Ascending aorta (tissue), 2 donors: ENCODE data around the gene HOXD12. TPM values are rescaled to one million over a fixed set of nuclear protein-coding genes. Genes with fewer than 3 reads are reported as not detected.

Source experiments
- DNase-seq, 2 donors: peaks; one replicate each; pipeline ENCODE4 v3.0.0-alpha.2; 2019; ENCODE audit warnings: low spot score in 2 of 2
- H3K27ac ChIP-seq, 2 donors: fragments of 200-600 bp; sonication (generic); one replicate each; pipeline ENCODE4 v1.5.1; 2016 to 2017; ENCODE audit warnings: mild to moderate bottlenecking in 1 of 2
- H3K27me3 ChIP-seq: fragments of 200-600 bp; sonication (generic); one replicate; pipeline ENCODE4 v1.5.1; 2017
- H3K36me3 ChIP-seq, 2 donors: fragments of 200-600 bp; sonication (generic); one replicate each; pipeline ENCODE4 v1.5.1; 2016
- H3K4me1 ChIP-seq, 2 donors: fragments of 200-600 bp; sonication (generic); one replicate each; pipeline ENCODE4 v1.5.1; 2016 to 2017; ENCODE audit warnings: mild to moderate bottlenecking in 1 of 2
- H3K4me3 ChIP-seq, 2 donors: fragments of 200-600 bp; sonication (generic); one replicate each; pipeline ENCODE4 v1.5.1; 2016 to 2017; ENCODE audit warnings: mild to moderate bottlenecking in 1 of 2
- H3K9me3 ChIP-seq, 2 donors: fragments of 200-600 bp; sonication (generic); one replicate each; pipeline ENCODE4 v1.5.1; 2016
- CTCF ChIP-seq, 3 experiments: fragments of 200-600 bp in 2 of 3; fragments of 450-650 bp in 1 of 3; sonication (generic) in 2 of 3; IDR thresholded peaks; one replicate each; pipeline ENCODE4 v1.5.1; 2016 to 2019; ENCODE audit warnings: antibody characterized with exemption in 3 of 3, mild to moderate bottlenecking in 1 of 3, moderate library complexity in 1 of 3
- intact Hi-C: fragments of 100-400 bp; cut with DNase I; formaldehyde crosslinking; loops from one replicate; pipeline ENCODE4 v1.15.1; 2023
- total RNA-seq: library from RNA; depleted of rRNA; stranded (reverse); fragments of >200 nt; gene quantifications from one replicate; pipeline ENCODE4 v1.1.0, GENCODE V29; 2016

The HOXD12 gene
- total RNA-seq, 1 donor from 2014 or later = not detected

GRCh38 chr2:176103742-176104315 lies 4.2 kb downstream of the HOXD12 start:
- H3K4me1 ChIP-seq = peaks cover 0 to 17% of the 10 kb centered on the region in 2 donors
- peak in 1 of 2 donors; percentile 31 for DNase-seq

GRCh38 chr2:176104316-176105077 lies 4.9 kb downstream of the HOXD12 start:
- H3K4me1 ChIP-seq = peaks cover 0 to 20% of the 10 kb centered on the region in 2 donors
- no peak for TF ChIP-seq CTCF (IDR thresholded peaks at IDR 0.05)
- H3K4me3 ChIP-seq = peak overlapping the region in 1 of 2 donors; percentile 3
- DNase-seq = peak in 1 of 2 donors; percentile 46
- no peak overlapping the region for H3K27ac ChIP-seq
- no peaks in the 10 kb centered on the region for H3K36me3 ChIP-seq
- no peaks in the 10 kb centered on the region for H3K9me3 ChIP-seq
- H3K27me3 ChIP-seq = peaks cover 58% of the 10 kb centered on the region
- intact Hi-C loops = loop anchor here (10.0 kb wide), 1 partner anchor 920 kb away; the partner anchor contains the start of gene ATP5MC3

More at GRCh38 chr2:176103742-176104315, 4.2 kb downstream of the HOXD12 start:
- Histone ChIP-seq H3K27me3 (peaks cover 58% of the 10 kb centered on the region), H3K9me3 (no peaks in the 10 kb centered on the region), H3K27ac (no peak overlapping the region), H3K4me3 (no peak overlapping the region), H3K36me3 (no peaks in the 10 kb centered on the region)
- intact Hi-C loops = loop anchor here (10.0 kb wide), 1 partner anchor 919 kb away; the partner anchor contains the start of gene ATP5MC3
- TF ChIP-seq CTCF (IDR thresholded peaks at IDR 0.05) = no peak

GRCh38 chr2:176105078-176105729 lies 5.6 kb downstream of the HOXD12 start:
- Histone ChIP-seq H3K36me3 (no peaks in the 10 kb centered on the region), H3K4me3 (peak overlapping the region in 1 of 2 donors; percentile 3), H3K9me3 (no peaks in the 10 kb centered on the region), H3K27me3 (peaks cover 58% of the 10 kb centered on the region), H3K27ac (no peak overlapping the region), H3K4me1 (peaks cover 0 to 20% of the 10 kb centered on the region in 2 donors)
- intact Hi-C loops = loop anchor here (10.0 kb wide), 1 partner anchor 920 kb away; the partner anchor contains the start of gene ATP5MC3
- TF ChIP-seq CTCF (IDR thresholded peaks at IDR 0.05) = no peak
- DNase-seq = peak in 1 of 2 donors; percentile 55

GRCh38 chr2:176105730-176106580 lies 6.4 kb downstream of the HOXD12 start:
- peaks cover 59% of the 10 kb centered on the region for H3K27me3 ChIP-seq
- peaks cover 0 to 20% of the 10 kb centered on the region in 2 donors for H3K4me1 ChIP-seq
- H3K9me3 ChIP-seq = no peaks in the 10 kb centered on the region
- no peak overlapping the region for H3K4me3 ChIP-seq
- H3K27ac ChIP-seq = no peak overlapping the region
- TF ChIP-seq CTCF (IDR thresholded peaks at IDR 0.05) = no peak
- intact Hi-C loops = loop anchor here (10.0 kb wide), 1 partner anchor 921 kb away; the partner anchor contains the start of gene ATP5MC3
- peak in 1 of 2 donors; percentile 52 for DNase-seq
- H3K36me3 ChIP-seq = no peaks in the 10 kb centered on the region
